CD4-positive, alpha-beta T cell treated with Interleukin-4 for 4 hours (primary cell): Measurements from ENCODE around the gene ANKRD33B.
"Not testable (repeated sequence)": the region's sequence is repeated elsewhere in the genome, so short reads cannot be mapped to it uniquely, and the experiment has no call there.

Source experiments
- DNase-seq: peaks from one replicate; pipeline ENCODE4 v3.0.0-alpha.2; 2020

Gene ANKRD33B

GRCh38 chr5:10663489-10664179, 99.8 kb downstream of the ANKRD33B start:
- DNase-seq: no peak

GRCh38 chr5:10664180-10664769, 100.4 kb downstream of the ANKRD33B start:
- DNase-seq: not testable (repeated sequence)

- no peak for DNase-seq
Measured at GRCh38 chr5:10665799-10666198, 101.9 kb downstream of the ANKRD33B start.

- no peak for DNase-seq
Measured at GRCh38 chr5:10666531-10667299, 102.8 kb downstream of the ANKRD33B start.

GRCh38 chr5:10667431-10668057, 103.7 kb downstream of the ANKRD33B start:
- DNase-seq: no peak

- no peak for DNase-seq
Measured at GRCh38 chr5:10668697-10669096, 104.8 kb downstream of the ANKRD33B start.

- no peak for DNase-seq
Measured at GRCh38 chr5:10669983-10670382, 106.1 kb downstream of the ANKRD33B start.

- no peak for DNase-seq
Measured at GRCh38 chr5:10671041-10672008, 107.5 kb downstream of the ANKRD33B start.

- no peak for DNase-seq
Measured at GRCh38 chr5:10672146-10673016, 108.5 kb downstream of the ANKRD33B start.

- DNase-seq: no peak
Measured at GRCh38 chr5:10673017-10673389, 109.1 kb downstream of the ANKRD33B start.

- no peak for DNase-seq
Measured at GRCh38 chr5:10673407-10673806, 109.5 kb downstream of the ANKRD33B start.

- DNase-seq: no peak
Measured at GRCh38 chr5:10674096-10674495, 110.2 kb downstream of the ANKRD33B start.

- no peak for DNase-seq
Measured at GRCh38 chr5:10674582-10674981, 110.7 kb downstream of the ANKRD33B start.

GRCh38 chr5:10675177-10675700, 111.4 kb downstream of the ANKRD33B start:
- no peak for DNase-seq

GRCh38 chr5:10676224-10676623, 112.4 kb downstream of the ANKRD33B start:
- DNase-seq: no peak

GRCh38 chr5:10676946-10677345, 113.1 kb downstream of the ANKRD33B start:
- no peak for DNase-seq

GRCh38 chr5:10677533-10677932, 113.7 kb downstream of the ANKRD33B start:
- DNase-seq: no peak

GRCh38 chr5:10678244-10678643, 114.4 kb downstream of the ANKRD33B start:
- DNase-seq: no peak

GRCh38 chr5:10679336-10679988, 115.6 kb downstream of the ANKRD33B start:
- no peak for DNase-seq

GRCh38 chr5:10680876-10681481, 117.1 kb downstream of the ANKRD33B start:
- DNase-seq: no peak
